Measurements from ENCODE around the gene FMN1.

Gene FMN1

DNA sequence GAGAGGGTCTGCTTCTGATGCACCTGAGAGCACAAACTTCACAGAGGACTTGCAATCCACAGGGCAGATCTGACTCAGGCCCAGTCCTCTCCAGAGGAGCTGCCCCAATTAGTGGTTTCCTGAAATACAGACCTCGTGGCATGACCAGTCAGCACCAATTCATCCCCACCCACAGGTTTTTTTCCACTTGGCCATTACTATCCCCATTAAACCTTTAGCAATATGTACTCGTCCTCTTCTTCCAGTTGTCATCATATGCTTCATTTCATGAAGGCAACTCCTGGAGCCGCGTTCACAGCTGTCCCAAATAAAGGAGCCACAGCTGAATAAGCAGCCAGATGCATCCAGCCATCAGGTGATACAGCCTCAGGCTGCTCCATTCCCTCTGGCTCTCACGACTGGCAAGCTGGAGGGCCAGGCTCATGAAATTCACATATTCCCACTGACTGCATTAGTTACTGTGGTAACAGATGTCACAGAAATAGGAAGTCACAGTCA, 163.1 kb downstream of the FMN1 start:
- no peak overlapping the region for H3K4me3 ChIP-seq (ENCODE audit: low read depth, low read length)
- TF ChIP-seq, protein P1, sequence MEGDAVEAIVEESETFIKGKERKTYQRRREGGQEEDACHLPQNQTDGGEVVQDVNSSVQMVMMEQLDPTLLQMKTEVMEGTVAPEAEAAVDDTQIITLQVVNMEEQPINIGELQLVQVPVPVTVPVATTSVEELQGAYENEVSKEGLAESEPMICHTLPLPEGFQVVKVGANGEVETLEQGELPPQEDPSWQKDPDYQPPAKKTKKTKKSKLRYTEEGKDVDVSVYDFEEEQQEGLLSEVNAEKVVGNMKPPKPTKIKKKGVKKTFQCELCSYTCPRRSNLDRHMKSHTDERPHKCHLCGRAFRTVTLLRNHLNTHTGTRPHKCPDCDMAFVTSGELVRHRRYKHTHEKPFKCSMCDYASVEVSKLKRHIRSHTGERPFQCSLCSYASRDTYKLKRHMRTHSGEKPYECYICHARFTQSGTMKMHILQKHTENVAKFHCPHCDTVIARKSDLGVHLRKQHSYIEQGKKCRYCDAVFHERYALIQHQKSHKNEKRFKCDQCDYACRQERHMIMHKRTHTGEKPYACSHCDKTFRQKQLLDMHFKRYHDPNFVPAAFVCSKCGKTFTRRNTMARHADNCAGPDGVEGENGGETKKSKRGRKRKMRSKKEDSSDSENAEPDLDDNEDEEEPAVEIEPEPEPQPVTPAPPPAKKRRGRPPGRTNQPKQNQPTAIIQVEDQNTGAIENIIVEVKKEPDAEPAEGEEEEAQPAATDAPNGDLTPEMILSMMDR (IDR thresholded peaks at IDR 0.05; ENCODE audit: low read depth, low read length): no peak

DNA sequence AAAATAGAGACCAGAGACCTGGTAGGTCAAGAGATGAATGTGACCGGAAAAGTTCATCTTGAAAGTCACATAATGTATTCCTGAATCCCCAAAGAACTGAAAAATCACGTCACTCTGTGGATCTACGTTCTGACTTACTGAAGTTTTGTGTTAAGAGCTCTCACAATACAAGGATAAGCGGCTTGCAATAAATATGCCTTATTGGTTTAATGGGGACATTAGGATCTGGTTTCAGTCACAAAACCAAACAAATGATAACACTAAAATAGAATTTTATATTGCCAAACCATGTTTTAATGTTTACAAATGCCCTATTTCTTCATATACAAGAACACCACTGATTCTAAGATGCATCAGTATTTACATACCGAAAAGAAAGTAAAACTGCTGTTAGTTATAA, 164.2 kb downstream of the FMN1 start:
- no peak overlapping the region for H3K4me3 ChIP-seq (ENCODE audit: low read depth, low read length)
- TF ChIP-seq, protein P1 (IDR thresholded peaks at IDR 0.05; ENCODE audit: low read depth, low read length): no peak

- H3K4me3 ChIP-seq (ENCODE audit: low read depth, low read length): no peak overlapping the region
- TF ChIP-seq, protein P1 (IDR thresholded peaks at IDR 0.05; ENCODE audit: low read depth, low read length): no peak
Observed at GRCh38 chr15:33029109-33029652, 165.3 kb downstream of the FMN1 start.

DNA sequence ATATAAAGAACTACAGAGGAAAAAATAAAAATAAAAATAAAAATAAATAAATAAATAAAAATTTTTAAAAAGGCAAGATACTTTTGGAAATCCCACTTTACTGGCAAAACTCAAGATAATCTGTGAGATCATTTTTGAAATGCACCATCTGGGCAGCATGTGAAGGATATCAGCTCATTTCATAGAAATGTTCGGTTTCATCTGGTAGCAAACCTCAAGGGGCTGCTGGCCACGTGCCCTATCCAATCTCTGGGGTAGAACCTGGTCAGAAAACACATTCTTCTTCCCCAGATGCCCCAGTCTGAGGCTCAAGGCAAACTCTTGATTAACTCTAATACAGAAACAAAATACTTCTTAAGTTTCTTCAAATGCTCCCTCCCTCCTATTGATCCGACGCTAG, 166.0 kb downstream of the FMN1 start:
- no peak overlapping the region for H3K4me3 ChIP-seq (ENCODE audit: low read depth, low read length)
- TF ChIP-seq, protein P1 (IDR thresholded peaks at IDR 0.05; ENCODE audit: low read depth, low read length): no peak

DNA sequence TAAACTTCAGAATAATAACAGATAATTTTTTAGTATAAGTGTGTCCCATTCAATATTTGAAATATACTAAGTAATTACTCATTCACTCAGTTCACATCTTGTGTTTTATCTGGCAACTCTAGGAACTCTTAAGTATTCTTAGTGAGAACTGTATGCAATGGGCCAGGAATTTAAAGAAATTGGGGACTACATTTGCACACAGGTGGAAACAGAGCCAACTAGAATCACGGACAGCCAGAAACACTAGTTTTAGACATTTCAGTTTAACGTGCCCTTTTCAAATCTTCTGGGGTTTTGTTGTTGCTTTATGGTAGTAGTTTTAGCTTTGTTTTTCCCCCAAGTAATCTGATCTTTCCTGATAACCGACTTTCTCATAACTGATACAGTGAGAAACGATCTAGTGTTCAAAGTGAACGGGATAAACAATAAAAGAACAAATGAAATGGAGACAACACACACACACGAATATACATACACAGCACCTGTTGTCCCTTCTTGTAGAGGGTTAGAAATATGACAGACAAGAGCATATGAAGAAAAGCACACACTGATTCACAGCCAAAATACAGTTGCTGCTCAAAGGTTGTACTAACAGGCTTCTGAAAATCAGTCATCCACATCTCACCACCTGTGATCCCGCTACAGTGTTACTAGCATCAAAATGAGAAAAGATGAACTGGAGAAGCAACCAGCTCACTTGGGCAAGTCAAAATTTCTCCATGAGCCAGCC, 167.0 kb downstream of the FMN1 start:
- H3K4me3 ChIP-seq (ENCODE audit: low read depth, low read length): no peak overlapping the region
- TF ChIP-seq, protein P1 (IDR thresholded peaks at IDR 0.05; ENCODE audit: low read depth, low read length): no peak

- H3K4me3 ChIP-seq (ENCODE audit: low read depth, low read length): no peak overlapping the region
- TF ChIP-seq, protein P1 (IDR thresholded peaks at IDR 0.05; ENCODE audit: low read depth, low read length): no peak
Observed at GRCh38 chr15:33026614-33027013, 167.9 kb downstream of the FMN1 start.

GRCh38 chr15:33022629-33023028, 171.9 kb downstream of the FMN1 start:
- no peak overlapping the region for H3K4me3 ChIP-seq (ENCODE audit: low read depth, low read length)
- TF ChIP-seq, protein P1 (IDR thresholded peaks at IDR 0.05; ENCODE audit: low read depth, low read length): no peak

Measured in WI38 (cell line).